ENCODE measurements around the gene TMPRSS7. TPM values are rescaled to one million over a fixed set of nuclear protein-coding genes. Genes with fewer than 3 reads are reported as not detected.

The TMPRSS7 gene
- 0.04 TPM for polyA plus RNA-seq (2013, experiment 1 of 2)
- polyA plus RNA-seq (2013, experiment 2 of 2): 0.03 TPM

- no peak within 1 kb of the TSS for H4K91ac ChIP-seq (ENCODE audit: low read depth, low read length, poor library complexity)
- H3K4me2 ChIP-seq (ENCODE audit: insufficient read depth, low read length, poor library complexity, severe bottlenecking): no peak within 1 kb of the TSS
- H3K27ac ChIP-seq (replicated peaks; ENCODE audit: low read length): no peak within 1 kb of the TSS
- H2AFZ ChIP-seq (ENCODE audit: low read length): no peak within 1 kb of the TSS
- no peak within 1 kb of the TSS for H4K8ac ChIP-seq (ENCODE audit: low read depth, low read length)
- H3K14ac ChIP-seq (ENCODE audit: low read length): no peak within 1 kb of the TSS
- H3K4ac ChIP-seq (ENCODE audit: low read length): no peak within 1 kb of the TSS
- DNase-seq (ENCODE audit: low spot score): no peak
- H3K27me3 ChIP-seq (ENCODE audit: control insufficient read depth in 3 of 3, insufficient read depth in 3 of 3, low read depth in 1 of 3, low read length in 3 of 3): no peaks in the 10 kb centered on the region
- no peak within 1 kb of the TSS for H3K9ac ChIP-seq (ENCODE audit: low read depth, low read length, poor library complexity)
- no peak within 1 kb of the TSS for H2BK15ac ChIP-seq (ENCODE audit: low read length)
- H3K9me3 ChIP-seq (replicated peaks in 1 of 2; ENCODE audit: control insufficient read depth in 2 of 2, insufficient read depth in 1 of 2, low read depth in 1 of 2, low read length in 2 of 2): peaks cover 2 to 8% of the 10 kb centered on the region in 2 donors
- no peak within 1 kb of the TSS for H2BK12ac ChIP-seq (ENCODE audit: low read length)
- no peak within 1 kb of the TSS for H2BK5ac ChIP-seq (ENCODE audit: low read length)
- H3K4me3 ChIP-seq (ENCODE audit: low read length in 2 of 2): no peak within 1 kb of the TSS
- no peaks in the 10 kb centered on the region for H3K36me3 ChIP-seq (replicated peaks in 1 of 2; ENCODE audit: control insufficient read depth in 2 of 2, insufficient read depth in 2 of 2, low read length in 2 of 2)
- peaks cover 0 to 19% of the 10 kb centered on the region in 2 donors for H3K4me1 ChIP-seq (ENCODE audit: control insufficient read depth in 2 of 2, insufficient read depth in 1 of 2, low read depth in 1 of 2, low read length in 2 of 2)
- H3K79me1 ChIP-seq (ENCODE audit: low read depth, low read length): no peaks in the 10 kb centered on the region
- H3K18ac ChIP-seq (ENCODE audit: low read length): no peak within 1 kb of the TSS
- H2BK120ac ChIP-seq (ENCODE audit: low read depth, low read length): no peak within 1 kb of the TSS
- no peak within 1 kb of the TSS for H2AK5ac ChIP-seq (ENCODE audit: low read depth, low read length)
- no CpG with 5 or more reads among the region's 4 CpGs for WGBS, 2 donors (ENCODE audit: extremely low coverage in 2 of 2, insufficient read length in 2 of 2, insufficient replicate concordance in 1 of 2)
- H3K23ac ChIP-seq (ENCODE audit: low read depth, low read length, poor library complexity): no peak within 1 kb of the TSS
Measured at GRCh38 chr3:112034436-112034835, at the start of gene TMPRSS7. Gene TMPRSS7, plus strand, starts transcription at chr3:112034736. Its CDS starts 110 bp downstream, at chr3:112034846.

GRCh38 chr3:111986800-111987199 lies 47.7 kb upstream of the TMPRSS7 start:
- no peak overlapping the region for H3K4me3 ChIP-seq (ENCODE audit: low read length in 2 of 2)
- H2AFZ ChIP-seq (ENCODE audit: low read length): no peak overlapping the region
- no peak overlapping the region for H3K27ac ChIP-seq (replicated peaks; ENCODE audit: low read length)
- H2BK120ac ChIP-seq (ENCODE audit: low read depth, low read length): no peak overlapping the region
- no peaks in the 10 kb centered on the region for H3K27me3 ChIP-seq (ENCODE audit: control insufficient read depth in 3 of 3, insufficient read depth in 3 of 3, low read depth in 1 of 3, low read length in 3 of 3)
- no peak overlapping the region for H3K9ac ChIP-seq (ENCODE audit: low read depth, low read length, poor library complexity)
- no peak overlapping the region for H3K4ac ChIP-seq (ENCODE audit: low read length)
- no peak overlapping the region for H3K18ac ChIP-seq (ENCODE audit: low read length)
- no peak overlapping the region for H2AK5ac ChIP-seq (ENCODE audit: low read depth, low read length)
- H4K8ac ChIP-seq (ENCODE audit: low read depth, low read length): no peak overlapping the region
- peaks cover 0 to 6% of the 10 kb centered on the region in 2 donors for H3K9me3 ChIP-seq (replicated peaks in 1 of 2; ENCODE audit: control insufficient read depth in 2 of 2, insufficient read depth in 1 of 2, low read depth in 1 of 2, low read length in 2 of 2)
- H3K4me1 ChIP-seq (ENCODE audit: control insufficient read depth in 2 of 2, insufficient read depth in 1 of 2, low read depth in 1 of 2, low read length in 2 of 2): peaks cover 0 to 6% of the 10 kb centered on the region in 2 donors
- no peak overlapping the region for H2BK5ac ChIP-seq (ENCODE audit: low read length)
- H3K79me1 ChIP-seq (ENCODE audit: low read depth, low read length): no peaks in the 10 kb centered on the region
- no peak overlapping the region for H4K91ac ChIP-seq (ENCODE audit: low read depth, low read length, poor library complexity)
- no peak overlapping the region for H3K23ac ChIP-seq (ENCODE audit: low read depth, low read length, poor library complexity)
- no peak overlapping the region for H2BK15ac ChIP-seq (ENCODE audit: low read length)
- H3K4me2 ChIP-seq (ENCODE audit: insufficient read depth, low read length, poor library complexity, severe bottlenecking): no peak overlapping the region
- WGBS, 2 donors (ENCODE audit: extremely low coverage in 2 of 2, insufficient read length in 2 of 2, insufficient replicate concordance in 1 of 2): no CpG with 5 or more reads among the region's 3 CpGs
- H2BK12ac ChIP-seq (ENCODE audit: low read length): no peak overlapping the region
- H3K36me3 ChIP-seq (replicated peaks in 1 of 2; ENCODE audit: control insufficient read depth in 2 of 2, insufficient read depth in 2 of 2, low read length in 2 of 2): peaks cover 12 to 99% of the 10 kb centered on the region in 2 donors
- H3K14ac ChIP-seq (ENCODE audit: low read length): no peak overlapping the region
- no peak for DNase-seq (ENCODE audit: low spot score)

- Histone ChIP-seq H4K8ac (ENCODE audit: low read depth, low read length) (no peak overlapping the region), H3K4me2 (ENCODE audit: insufficient read depth, low read length, poor library complexity, severe bottlenecking) (no peak overlapping the region), H3K9me3 (replicated peaks in 1 of 2; ENCODE audit: control insufficient read depth in 2 of 2, insufficient read depth in 1 of 2, low read depth in 1 of 2, low read length in 2 of 2) (peaks cover 0 to 17% of the 10 kb centered on the region in 2 donors), H3K18ac (ENCODE audit: low read length) (no peak overlapping the region), H3K27ac (replicated peaks; ENCODE audit: low read length) (no peak overlapping the region), H3K9ac (ENCODE audit: low read depth, low read length, poor library complexity) (no peak overlapping the region), H3K4ac (ENCODE audit: low read length) (no peak overlapping the region), H3K4me3 (ENCODE audit: low read length in 2 of 2) (no peak overlapping the region), H2BK12ac (ENCODE audit: low read length) (no peak overlapping the region), H3K23ac (ENCODE audit: low read depth, low read length, poor library complexity) (no peak overlapping the region), H2BK120ac (ENCODE audit: low read depth, low read length) (no peak overlapping the region), H2AFZ (ENCODE audit: low read length) (no peak overlapping the region), H2AK5ac (ENCODE audit: low read depth, low read length) (no peak overlapping the region), H3K4me1 (ENCODE audit: control insufficient read depth in 2 of 2, insufficient read depth in 1 of 2, low read depth in 1 of 2, low read length in 2 of 2) (peaks cover 5 to 16% of the 10 kb centered on the region in 2 donors), H4K91ac (ENCODE audit: low read depth, low read length, poor library complexity) (no peak overlapping the region), H2BK15ac (ENCODE audit: low read length) (no peak overlapping the region), H3K79me1 (ENCODE audit: low read depth, low read length) (no peaks in the 10 kb centered on the region), H3K14ac (ENCODE audit: low read length) (no peak overlapping the region), H2BK5ac (ENCODE audit: low read length) (no peak overlapping the region), H3K27me3 (ENCODE audit: control insufficient read depth in 3 of 3, insufficient read depth in 3 of 3, low read depth in 1 of 3, low read length in 3 of 3) (no peaks in the 10 kb centered on the region), H3K36me3 (replicated peaks in 1 of 2; ENCODE audit: control insufficient read depth in 2 of 2, insufficient read depth in 2 of 2, low read length in 2 of 2) (peaks cover 12 to 93% of the 10 kb centered on the region in 2 donors)
- no peak for DNase-seq (ENCODE audit: low spot score)
- WGBS, 2 donors (ENCODE audit: extremely low coverage in 2 of 2, insufficient read length in 2 of 2, insufficient replicate concordance in 1 of 2): no CpG with 5 or more reads among the region's 3 CpGs
Measured at GRCh38 chr3:111989061-111989678, 45.4 kb upstream of the TMPRSS7 start.

- no peak overlapping the region for H3K14ac ChIP-seq (ENCODE audit: low read length)
- H4K91ac ChIP-seq (ENCODE audit: low read depth, low read length, poor library complexity): no peak overlapping the region
- H2BK15ac ChIP-seq (ENCODE audit: low read length): no peak overlapping the region
- no peak overlapping the region for H2AFZ ChIP-seq (ENCODE audit: low read length)
- H4K8ac ChIP-seq (ENCODE audit: low read depth, low read length): no peak overlapping the region
- no peak overlapping the region for H3K18ac ChIP-seq (ENCODE audit: low read length)
- no peak for DNase-seq (ENCODE audit: low spot score)
- H3K9me3 ChIP-seq (replicated peaks in 1 of 2; ENCODE audit: control insufficient read depth in 2 of 2, insufficient read depth in 1 of 2, low read depth in 1 of 2, low read length in 2 of 2): peaks cover 0 to 17% of the 10 kb centered on the region in 2 donors
- no peaks in the 10 kb centered on the region for H3K27me3 ChIP-seq (ENCODE audit: control insufficient read depth in 3 of 3, insufficient read depth in 3 of 3, low read depth in 1 of 3, low read length in 3 of 3)
- H2AK5ac ChIP-seq (ENCODE audit: low read depth, low read length): no peak overlapping the region
- no peak overlapping the region for H3K4me2 ChIP-seq (ENCODE audit: insufficient read depth, low read length, poor library complexity, severe bottlenecking)
- H3K4me3 ChIP-seq (ENCODE audit: low read length in 2 of 2): no peak overlapping the region
- H3K27ac ChIP-seq (replicated peaks; ENCODE audit: low read length): no peak overlapping the region
- H3K79me1 ChIP-seq (ENCODE audit: low read depth, low read length): no peaks in the 10 kb centered on the region
- no peak overlapping the region for H3K9ac ChIP-seq (ENCODE audit: low read depth, low read length, poor library complexity)
- no peak overlapping the region for H2BK12ac ChIP-seq (ENCODE audit: low read length)
- H3K36me3 ChIP-seq (replicated peaks in 1 of 2; ENCODE audit: control insufficient read depth in 2 of 2, insufficient read depth in 2 of 2, low read length in 2 of 2): peaks cover 5 to 55% of the 10 kb centered on the region in 2 donors
- H2BK120ac ChIP-seq (ENCODE audit: low read depth, low read length): no peak overlapping the region
- peaks cover 6 to 29% of the 10 kb centered on the region in 2 donors for H3K4me1 ChIP-seq (ENCODE audit: control insufficient read depth in 2 of 2, insufficient read depth in 1 of 2, low read depth in 1 of 2, low read length in 2 of 2)
- no peak overlapping the region for H3K4ac ChIP-seq (ENCODE audit: low read length)
- H2BK5ac ChIP-seq (ENCODE audit: low read length): no peak overlapping the region
- H3K23ac ChIP-seq (ENCODE audit: low read depth, low read length, poor library complexity): no peak overlapping the region
- WGBS, 2 donors (ENCODE audit: extremely low coverage in 2 of 2, insufficient read length in 2 of 2, insufficient replicate concordance in 1 of 2): no CpG with 5 or more reads among the region's 2 CpGs
Measured at GRCh38 chr3:111993038-111993437, 41.5 kb upstream of the TMPRSS7 start.

Data from neuronal stem cell (in vitro differentiated cells).